Measurements from ENCODE around the gene SEMA5A.

The SEMA5A gene

DNA sequence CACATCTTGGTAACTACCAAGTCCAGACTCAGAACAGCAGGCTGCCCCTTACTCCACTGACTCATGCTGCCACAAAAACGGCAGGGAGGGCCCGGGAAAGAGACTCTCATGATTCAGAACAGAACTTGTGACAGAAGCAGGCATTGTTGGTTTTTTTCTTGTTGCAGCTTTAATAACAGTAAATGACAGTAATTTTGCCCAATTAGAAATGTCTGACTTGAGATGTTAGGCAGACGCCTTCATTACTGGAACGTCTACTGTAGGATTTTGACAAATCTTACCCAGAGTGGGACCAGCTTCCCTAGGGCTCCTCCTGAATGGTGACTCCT, 77.9 kb downstream of the SEMA5A start:
- no peak for DNase-seq

DNA sequence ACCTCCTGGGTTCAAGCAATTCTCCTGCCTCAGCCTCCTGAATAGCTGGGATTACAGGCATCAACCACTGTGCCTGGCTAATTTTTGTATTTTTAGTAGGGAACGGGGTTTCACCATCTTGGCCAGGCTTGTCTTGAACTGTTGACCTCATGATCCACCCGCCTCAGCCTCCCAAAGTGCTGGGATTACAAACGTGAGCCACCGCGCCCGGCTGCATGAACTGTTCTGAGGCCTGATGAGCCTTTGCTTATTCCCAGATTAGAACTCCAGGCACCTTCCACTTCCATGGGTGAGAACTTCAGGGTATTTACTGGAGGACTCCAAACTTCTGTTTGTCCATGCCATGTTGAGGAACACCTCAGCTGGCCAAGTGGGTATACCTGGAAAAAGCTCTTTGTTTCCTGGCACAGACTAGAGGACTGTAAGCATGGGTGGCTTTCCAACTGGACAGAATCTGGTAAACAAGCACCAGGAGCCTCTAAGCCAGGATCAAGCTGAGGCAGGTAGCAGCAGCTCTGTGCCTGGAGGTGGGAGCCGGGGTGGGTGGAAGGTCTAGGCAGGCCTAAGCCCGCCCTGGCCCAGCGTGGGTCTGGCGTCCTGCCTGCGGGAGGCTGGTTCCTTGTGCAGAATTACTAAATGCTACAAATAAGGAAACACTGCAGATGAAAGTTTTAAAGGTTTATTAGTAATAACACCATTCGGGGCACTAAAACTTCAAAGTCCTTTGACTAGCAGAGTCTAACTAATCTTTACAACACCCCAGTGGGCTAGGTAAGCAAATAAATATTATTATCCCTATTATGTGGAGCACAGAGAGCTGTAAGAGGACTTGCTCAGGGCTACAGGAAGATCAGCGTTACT, 78.4 kb downstream of the SEMA5A start:
- DNase-seq: no peak

DNA sequence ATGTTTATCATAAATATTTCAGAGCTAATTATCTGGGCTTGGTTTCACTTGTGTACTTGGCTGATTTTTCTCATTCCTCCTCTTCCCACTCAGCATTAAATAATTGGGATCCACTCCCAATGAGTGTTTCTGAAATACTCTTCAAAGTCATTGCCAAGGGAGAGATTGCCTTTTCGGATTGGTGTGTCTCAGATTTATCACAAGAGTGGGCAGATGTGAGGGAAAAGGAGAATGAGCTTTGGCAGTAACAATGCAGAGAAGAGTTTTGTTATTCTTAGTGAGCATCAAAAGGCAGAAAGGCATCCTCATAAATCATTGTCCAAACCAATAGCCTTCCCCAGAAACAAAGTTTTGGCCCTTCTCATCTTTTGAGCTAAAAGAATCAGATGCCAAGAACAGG, 79.2 kb downstream of the SEMA5A start:
- no peak for DNase-seq

DNA sequence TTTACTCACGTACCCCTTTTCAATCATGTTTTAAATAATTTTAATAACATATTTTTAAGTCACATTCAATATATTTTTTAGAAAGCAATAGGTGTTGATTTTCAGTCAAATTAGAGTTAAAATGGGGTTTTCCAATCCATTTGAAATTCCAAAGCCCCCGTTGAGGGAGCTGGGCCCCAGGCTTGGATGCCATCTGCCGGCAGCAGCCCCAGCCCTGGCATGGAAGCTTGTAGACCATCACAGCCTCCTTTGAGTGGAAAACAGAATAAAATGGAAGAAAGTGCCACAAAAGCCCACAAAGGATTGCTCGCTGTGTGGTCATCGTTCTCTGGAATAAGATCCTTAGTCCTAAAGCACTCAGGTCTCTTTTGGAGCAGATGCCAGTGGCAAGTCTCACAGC, 81.4 kb downstream of the SEMA5A start:
- DNase-seq: no peak

DNA sequence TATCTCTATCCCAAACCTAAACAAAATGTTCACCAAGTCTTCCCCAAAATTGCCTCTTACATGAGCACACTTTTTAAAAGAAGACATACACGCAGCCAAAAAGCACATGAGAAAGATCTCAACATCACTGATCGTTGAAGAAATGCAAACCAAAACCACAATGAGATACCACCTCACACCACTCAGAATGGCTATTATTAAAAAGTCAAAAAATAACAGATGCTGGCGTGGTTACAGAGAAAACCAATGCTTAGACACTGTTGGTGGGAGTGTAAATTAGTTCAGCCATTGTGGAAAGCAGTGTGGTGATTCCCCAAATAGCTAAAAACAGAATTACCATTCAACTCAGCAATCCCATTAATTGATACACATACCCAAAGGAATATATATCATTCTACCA, 83.8 kb downstream of the SEMA5A start:
- no peak for DNase-seq

DNA sequence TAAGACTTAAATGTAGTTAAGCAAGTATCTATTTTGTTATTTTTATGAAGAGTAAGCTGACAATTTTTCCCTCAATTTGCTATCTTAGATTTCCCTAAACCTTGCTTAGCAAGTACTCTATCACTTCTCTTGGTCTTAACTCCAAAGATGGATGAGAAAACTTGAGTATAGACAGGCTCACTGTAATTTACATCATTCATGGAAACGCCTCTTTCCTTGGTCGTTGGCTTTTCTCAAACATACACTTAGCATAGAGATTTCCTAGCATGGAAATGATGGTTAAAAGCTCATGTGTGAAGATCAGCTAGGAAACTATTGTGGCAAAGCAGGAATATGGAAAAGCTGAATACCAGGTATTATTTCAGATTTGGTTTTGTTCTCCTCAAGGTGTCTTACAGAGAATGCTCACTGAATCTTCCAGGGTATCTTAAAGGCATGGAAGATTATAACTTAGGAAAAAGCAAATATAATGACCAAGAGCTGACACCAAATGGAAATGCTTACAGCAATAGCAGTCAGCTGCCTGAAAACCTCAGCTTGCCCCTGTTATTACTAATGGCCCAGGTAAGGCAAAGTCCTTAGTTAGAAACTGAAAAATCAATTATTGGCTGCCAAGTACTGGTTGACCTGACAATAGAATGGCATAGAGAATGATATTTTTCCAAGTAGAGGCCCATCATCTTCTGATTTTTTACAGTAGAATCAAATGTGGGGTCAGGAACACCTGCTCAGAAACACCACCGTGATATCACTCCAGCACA, 84.8 kb downstream of the SEMA5A start:
- DNase-seq: no peak

DNA sequence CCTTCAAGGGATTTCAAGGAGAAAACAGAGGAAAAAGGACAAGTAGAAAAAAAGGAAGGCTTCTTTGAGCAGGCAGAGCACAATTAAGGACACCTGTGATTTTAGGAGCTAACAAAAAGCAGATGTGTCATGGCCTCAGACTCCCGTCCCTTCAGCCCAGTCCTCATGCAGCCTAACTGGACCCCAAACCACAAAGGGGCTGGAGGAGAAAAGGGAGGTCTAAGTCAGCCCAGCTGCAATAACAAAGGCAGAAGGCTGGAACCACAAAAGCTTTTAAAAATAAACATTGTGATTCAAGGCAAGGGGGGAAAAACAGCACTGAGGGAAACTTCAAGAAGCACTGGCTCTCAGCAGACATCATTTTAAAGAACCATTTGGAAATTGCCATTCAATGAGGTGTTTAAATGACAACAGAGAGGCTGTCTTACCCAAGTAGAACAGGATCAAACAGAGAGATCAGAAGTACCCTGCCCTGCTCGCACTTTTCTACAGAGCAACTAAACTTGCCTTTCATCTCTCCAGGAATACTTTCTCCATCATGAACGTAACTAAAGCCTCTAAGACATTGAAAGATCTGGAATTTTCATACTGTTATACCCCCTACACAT, 89.3 kb downstream of the SEMA5A start:
- no peak for DNase-seq

DNA sequence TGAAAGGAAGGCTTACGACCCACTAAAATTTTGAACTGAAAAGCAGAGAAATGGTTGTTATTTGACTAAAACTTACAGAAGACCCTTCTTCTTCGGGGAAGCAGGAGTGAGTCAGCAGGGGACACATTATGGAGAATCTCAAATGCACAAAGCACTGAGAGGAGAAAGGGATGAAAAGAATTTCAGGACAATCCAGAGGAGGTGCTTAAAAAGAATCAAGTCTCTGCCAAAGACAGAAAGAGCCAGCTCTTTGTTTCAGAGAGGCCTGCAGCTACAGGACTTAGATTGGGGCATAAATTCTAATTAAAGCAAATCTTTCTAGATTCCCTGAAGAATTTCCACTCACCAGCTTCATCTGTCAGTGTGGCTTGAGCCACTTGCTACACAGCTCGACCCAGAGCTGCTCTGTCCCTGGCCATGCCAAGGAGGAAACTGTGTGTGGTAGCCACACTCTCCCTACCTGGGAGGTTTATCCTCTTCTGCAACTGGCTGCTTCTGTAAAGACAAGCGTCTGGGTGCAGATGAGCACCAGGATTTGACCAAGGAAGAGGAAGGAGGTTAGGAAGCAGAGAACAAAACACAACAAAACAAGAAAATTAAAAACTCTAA, 89.9 kb downstream of the SEMA5A start:
- no peak for DNase-seq

DNA sequence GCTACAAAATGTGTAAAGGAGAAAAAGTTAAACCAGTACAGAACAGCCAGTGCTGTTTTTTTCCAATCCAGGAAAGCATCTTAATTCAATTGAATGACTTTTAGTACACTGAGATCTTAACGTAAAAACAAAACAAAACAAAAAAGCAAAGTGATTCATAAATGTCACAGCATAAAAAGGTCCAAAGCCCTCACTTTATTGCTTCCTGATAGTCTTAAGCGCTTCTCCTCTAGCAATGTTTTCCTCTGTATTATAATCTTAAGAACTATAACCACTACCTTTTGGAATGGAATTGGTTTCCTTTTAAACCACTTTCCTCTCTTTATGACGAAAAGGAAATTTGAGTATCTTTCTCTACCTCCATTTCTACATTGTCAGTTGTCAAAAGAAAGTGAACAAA, 91.4 kb downstream of the SEMA5A start:
- DNase-seq: no peak

DNA sequence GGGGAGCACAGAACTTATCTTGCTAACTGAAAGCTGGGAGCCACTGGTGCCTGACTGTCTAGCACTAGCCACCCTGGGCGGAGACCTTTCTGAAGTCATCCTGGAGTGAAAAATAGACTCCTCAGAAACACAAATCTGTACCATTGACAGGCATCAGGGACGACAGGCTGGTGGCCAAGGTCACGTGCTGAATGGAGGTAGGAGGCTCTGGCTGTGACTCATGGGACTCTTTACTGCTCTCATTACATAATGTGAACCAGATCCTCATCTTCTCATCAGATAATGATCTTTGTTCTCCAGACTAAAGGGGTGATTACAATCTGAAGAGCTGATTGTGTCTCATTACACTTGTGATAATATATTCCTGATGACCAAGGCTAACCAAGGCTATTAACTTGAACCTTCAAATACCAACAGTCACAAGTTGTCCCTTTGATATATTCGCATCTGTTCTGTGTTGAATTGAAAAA, 91.8 kb downstream of the SEMA5A start:
- no peak for DNase-seq

DNA sequence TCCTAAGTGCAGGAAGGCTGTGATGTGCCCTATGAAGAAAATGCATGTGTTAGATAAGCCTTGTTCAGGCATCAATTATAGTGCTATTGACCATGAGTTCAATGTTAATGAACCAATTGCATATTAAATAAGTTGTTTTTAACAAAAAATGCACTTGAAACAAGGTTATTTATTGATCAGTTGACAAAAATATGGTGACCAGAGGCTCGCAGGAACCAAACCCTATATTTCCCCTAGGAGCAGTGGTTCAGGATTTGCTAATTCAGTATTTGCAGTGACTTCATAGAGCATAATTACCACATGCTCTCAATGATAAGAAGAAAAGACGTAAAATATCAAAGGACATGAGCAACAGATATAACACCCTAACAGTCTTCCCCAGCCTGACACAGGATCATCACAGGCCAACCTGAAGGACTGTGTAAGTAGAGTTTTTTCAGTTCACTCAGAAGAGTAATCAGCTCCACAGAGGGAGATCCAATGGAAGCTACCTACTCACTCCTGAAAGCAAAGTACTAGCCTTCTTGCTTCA, 92.3 kb downstream of the SEMA5A start:
- DNase-seq: no peak

DNA sequence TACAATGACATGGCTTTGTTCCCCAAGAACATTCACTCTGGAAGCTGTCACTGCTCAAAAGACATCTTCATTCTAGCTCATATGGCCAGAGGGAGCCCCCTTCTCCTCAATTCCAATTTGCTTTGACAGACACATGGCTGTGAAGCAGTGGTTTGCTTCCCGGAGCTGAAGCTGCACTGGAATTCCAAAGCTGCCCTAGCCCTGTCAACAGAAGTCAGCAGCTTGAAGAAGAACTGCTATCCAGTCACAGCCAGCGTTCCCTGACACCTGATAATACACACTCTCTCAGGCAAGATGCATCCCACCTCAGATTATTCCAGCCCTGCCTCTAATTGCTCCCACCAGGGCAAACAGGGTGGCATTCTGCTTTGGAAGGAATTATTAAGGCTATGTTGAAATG, 93.7 kb downstream of the SEMA5A start:
- DNase-seq: no peak

DNA sequence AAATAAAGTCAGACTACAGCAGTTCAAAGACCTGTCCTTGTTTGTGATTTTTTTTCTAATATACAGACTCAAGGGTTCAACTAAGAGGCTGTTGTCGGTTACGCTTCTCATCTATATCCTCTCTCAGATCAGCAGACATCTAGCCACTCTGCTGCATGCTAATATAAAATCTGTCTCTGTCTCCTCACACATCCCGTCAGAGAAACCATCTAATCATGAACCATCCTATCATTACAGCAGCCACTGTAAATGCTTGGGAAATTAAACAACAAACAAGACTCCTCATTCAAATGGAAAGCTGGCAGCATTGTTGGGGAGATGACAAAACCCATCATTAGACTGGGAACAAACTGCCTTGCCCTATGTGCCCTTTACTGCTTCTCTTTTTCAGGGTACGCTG, 94.8 kb downstream of the SEMA5A start:
- no peak for DNase-seq

DNA sequence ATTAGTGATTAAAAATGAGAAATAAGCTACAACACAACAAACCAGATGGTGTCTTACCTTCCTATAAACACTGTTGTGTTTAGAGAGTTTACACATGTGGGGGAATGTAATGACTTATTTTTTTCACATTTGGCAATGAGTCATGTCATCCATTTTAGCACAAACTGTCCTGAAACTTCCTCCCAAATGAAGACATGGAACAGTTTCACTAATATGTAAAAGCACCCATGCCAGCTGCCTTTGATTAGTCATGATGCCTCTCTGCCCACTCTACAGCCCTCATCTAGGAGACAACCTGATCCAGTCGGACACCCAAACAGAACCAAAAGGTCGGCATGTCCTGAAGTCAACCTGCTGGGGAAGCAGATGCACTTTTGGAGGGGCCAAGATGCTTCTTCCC, 98.2 kb downstream of the SEMA5A start:
- DNase-seq: no peak

DNA sequence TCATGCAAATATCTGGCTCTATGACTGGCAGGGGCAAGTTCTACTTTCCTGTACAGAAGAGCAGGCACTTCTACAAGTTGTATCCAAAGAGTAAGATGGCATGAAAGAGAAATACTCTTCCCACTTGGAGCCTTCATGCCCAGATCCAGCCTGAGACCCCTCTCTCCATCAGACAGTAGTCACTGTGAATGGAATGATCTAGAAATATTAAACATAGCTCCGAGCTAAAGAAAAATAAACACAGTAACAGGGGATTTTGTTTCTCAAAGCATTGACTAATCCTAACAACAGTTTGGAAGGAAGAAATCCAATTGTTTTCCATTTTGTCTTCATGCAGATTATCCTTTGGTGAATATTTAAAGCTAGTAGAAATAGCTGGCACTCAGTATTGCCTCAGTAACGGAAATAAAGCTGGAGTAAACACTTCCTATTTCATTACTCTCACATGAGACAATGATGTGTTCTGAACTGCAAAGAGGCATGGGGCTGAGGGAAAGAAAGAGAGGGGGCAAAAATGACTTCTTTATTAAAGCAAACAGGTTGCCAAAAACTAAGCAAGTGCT, 100.0 kb downstream of the SEMA5A start:
- no peak for DNase-seq

DNA sequence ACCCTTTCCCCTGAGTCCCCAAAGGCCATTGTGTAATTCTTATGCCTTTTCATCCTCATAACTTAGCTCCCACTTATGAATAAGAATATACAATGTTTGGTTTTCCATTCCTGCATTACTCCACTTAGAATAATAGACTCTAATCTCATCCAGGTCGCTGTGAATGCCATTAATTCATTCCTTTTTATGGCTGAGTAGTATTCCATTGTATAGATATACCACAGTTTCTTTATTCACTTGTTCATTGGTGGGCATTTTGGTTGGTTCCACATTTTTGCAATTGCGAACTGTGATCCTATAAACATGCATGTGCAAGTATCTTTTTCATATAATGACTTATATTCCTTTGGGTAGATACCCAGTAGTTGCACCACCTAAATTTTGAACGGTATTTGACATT, 101.5 kb downstream of the SEMA5A start:
- no peak for DNase-seq

DNA sequence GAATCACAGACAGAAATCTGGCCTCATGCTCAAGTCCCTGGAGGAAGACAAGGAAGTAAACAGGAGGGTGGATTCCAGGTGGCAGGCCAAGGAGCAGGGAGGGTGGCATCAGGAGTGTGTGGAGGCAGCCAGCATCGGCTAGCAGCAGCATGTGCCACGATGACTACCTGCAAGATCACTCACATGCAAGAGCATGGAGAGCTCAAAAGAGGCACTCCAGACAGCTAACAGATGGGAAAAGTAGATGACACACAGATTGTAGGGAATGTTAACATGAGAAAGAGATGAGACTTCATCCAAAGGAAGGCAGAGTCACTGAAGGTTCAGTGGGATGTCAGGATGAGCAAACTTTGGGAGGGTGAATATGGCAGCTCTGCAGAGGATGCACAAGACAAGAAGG, 104.3 kb downstream of the SEMA5A start:
- DNase-seq: no peak

DNA sequence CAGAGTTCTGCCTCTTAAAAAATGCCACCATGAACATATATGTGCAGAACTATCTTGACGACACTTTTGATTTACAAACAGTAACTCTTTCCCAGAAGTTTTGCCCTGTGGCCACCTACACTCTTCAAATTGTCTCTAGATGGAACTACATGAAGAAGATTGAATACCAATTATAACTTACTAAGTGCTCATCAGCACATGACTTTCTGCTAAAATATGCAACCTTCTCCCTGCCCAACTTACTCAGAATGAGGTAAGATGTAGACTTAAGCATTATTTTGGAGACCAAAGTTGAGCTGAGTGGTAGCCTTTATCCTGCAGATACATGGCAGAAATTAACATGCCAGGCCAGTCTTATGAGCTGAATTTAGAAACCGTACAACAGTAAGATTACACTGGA, 105.4 kb downstream of the SEMA5A start:
- no peak for DNase-seq

DNA sequence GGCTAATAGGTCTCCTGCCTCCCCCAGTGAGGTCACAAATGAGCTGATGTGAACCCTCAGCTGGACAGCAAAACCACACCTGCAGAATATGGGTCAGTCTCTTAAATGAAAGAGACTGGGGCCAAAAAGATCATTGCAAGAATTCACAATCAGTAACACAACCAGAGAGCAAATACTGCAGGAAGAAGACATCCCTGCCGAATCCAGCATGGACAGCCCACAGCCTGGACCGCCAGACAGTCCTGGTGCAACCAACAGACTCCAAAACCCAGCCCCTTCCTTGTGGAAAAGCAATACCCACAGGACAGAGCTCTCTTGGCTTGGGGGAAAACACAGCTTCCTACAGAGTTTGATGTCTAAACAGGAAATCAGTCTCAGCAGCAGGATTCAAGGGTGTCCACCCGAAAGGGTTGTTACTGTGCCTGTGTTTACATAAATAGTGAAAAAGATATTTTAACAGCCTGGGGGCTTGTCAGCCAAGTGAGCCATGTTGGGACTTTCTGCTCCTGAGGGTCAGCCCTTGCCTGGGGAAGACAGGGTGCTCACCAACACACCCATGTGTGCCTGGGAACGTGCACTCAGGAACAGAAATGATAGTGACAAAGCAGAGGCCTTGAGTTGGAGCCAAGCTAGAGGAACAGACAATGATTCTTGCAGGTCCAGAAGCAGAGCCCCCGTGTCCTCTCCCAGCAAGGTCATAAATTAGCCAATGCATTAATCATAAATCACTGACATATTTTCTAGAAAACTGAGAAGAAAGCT, 106.2 kb downstream of the SEMA5A start:
- no peak for DNase-seq

DNA sequence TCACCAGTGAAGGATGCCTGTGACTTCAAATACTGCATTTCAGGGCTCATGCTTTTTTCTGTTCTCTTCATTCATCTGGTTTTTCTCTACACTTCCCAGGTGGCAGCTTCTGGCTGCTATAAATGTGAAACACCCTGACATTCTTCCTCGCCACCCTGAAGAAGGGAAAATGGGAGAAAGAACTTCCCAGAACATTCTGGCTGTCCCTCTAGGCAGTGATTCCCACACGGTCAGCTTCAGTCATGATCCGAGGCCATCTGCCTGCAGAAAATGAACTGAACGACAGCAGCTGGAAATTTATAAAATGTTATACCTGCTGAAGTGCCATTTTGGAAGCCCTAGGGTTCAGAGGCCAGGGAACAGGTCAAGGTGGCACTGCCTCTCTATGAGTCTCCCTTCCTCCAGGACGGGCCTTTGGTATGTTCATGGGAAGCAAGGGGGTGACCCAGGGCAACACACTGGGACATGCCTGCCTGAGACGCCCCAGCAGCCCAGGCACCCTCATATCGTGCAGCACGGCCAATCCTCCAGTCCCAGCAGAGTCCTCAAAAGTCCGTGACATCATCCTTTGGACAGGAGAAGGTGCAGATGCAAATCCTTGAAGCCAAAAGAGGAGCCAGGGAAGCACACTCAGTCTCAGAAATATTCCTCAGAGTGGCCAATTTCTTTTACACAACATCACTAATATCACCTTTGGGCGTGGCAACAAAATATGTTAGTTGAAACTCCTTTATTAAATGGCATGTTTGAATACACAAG, 107.1 kb downstream of the SEMA5A start:
- DNase-seq: no peak

DNA sequence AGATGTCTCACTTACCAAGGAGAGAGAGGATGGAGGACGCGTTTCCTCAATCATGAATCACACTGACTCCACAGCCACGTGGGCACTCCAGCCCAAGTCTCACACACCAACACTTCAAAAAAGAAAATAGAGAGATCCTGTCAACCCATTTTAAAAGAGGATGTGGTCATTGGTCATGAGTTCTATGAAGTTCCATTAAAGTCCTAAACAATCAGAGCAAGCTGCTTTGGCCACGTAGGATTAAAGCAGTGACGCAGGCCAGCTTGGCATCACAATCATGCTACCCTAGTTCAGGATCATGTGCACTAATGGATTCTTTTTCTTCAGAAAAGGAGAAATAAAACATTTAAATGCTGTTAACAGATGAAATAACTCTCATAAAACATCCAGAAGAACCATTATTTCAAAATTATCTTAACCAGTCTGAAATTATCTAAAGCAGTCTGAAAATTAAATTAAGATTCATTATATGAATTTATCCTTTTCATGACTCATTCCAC, 108.1 kb downstream of the SEMA5A start:
- no peak for DNase-seq
